Panc1 (cell line): ENCODE measurements around the gene ING2. TPM values are rescaled to one million over a fixed set of nuclear protein-coding genes. Genes with fewer than 3 reads are reported as not detected.

ENCODE experiments used
- ATAC-seq: fragments of 200-7000 bp; cut with Tn5 transposase; 2 replicates; pipeline ENCODE4 v1.9.1; 2020; ENCODE audit warnings: mild to moderate bottlenecking, moderate library complexity
- BruUV-seq: library from RNA; stranded (reverse); fragments of 400-500 nt; replicated peaks from 2 replicates; lab custom pipeline; 2021; lab: Mats Ljungman, UMichigan
- CTCF ChIA-PET: fragments of 300-600 bp; sonication (Branson Sonifier 250); formaldehyde crosslinking; loops from one replicate; lab custom pipeline; 2022; ENCODE audit warnings: antibody characterized with exemption; lab: Charles Lee
- POLR2A ChIA-PET: fragments of 300-600 bp; sonication (Branson Sonifier 250); formaldehyde crosslinking; loops from one replicate; lab custom pipeline; 2022; ENCODE audit warnings: antibody characterized with exemption; lab: Charles Lee
- DNase-seq: peaks from one replicate; pipeline ENCODE4 v3.0.0-alpha.2; 2010; ENCODE audit warnings: low read depth, low spot score
- H3K27ac ChIP-seq: 2 replicates; pipeline ENCODE4 v1.5.1; 2011; ENCODE audit warnings: mild to moderate bottlenecking, low read length, inconsistent platforms
- H3K27me3 ChIP-seq: fragments of 200-500 bp; sonication (Bioruptor generic); 2 replicates; pipeline ENCODE4 v1.6.0; 2014; ENCODE audit warnings: low read length, inconsistent platforms; ENCODE audit not compliant: control insufficient read depth, insufficient read depth
- H3K36me3 ChIP-seq: fragments of 200-500 bp; sonication (Bioruptor generic); 2 replicates; pipeline ENCODE4 v1.5.1; 2014; ENCODE audit warnings: inconsistent platforms, mild to moderate bottlenecking, low read length, moderate library complexity; ENCODE audit not compliant: control insufficient read depth, insufficient read depth
- H3K4me1 ChIP-seq: 2 replicates; pipeline ENCODE4 v1.5.1; 2011; ENCODE audit warnings: inconsistent platforms, mild to moderate bottlenecking, low read length, moderate library complexity; ENCODE audit not compliant: control insufficient read depth, insufficient read depth
- H3K4me3 ChIP-seq, 2 experiments: 2 replicates each; pipeline ENCODE4 v1.5.1; 2011 to 2012; ENCODE audit warnings: low read depth in 2 of 2, low read length in 2 of 2, mild to moderate bottlenecking in 2 of 2, inconsistent platforms in 1 of 2, moderate library complexity in 1 of 2
- H3K9me3 ChIP-seq: fragments of 200-500 bp; sonication (Bioruptor generic); 2 replicates; pipeline ENCODE4 v1.5.1; 2014; ENCODE audit warnings: low read depth, mild to moderate bottlenecking, inconsistent platforms, low read length, moderate library complexity; ENCODE audit not compliant: control insufficient read depth, insufficient read depth
- POLR2AphosphoS5 ChIP-seq: IDR thresholded peaks from 2 replicates; pipeline ENCODE4 v1.6.1; 2012; ENCODE audit warnings: mild to moderate bottlenecking, low read depth, low read length, moderate library complexity
- SIN3A ChIP-seq: IDR thresholded peaks from 2 replicates; pipeline ENCODE4 v1.6.1; 2012; ENCODE audit warnings: low read depth, mild to moderate bottlenecking, low read length, moderate library complexity, borderline replicate concordance; ENCODE audit not compliant: insufficient read depth
- TCF7L2 ChIP-seq: IDR thresholded peaks from 2 replicates; pipeline ENCODE4 v1.6.1; 2011; ENCODE audit warnings: mild to moderate bottlenecking, low read depth, low read length, inconsistent platforms
- in situ Hi-C: cut with HindIII; loops from 2 replicates; pipeline ENCODE4 v1.10.0; 2016; ENCODE audit warnings: low sequenced_read_pairs, low pct_unique_long_range_greater_than_20kb
- intact Hi-C: fragments of 100-400 bp; cut with micrococcal nuclease; formaldehyde crosslinking; loops from one replicate; pipeline ENCODE4 v1.10.0; 2022; ENCODE audit not compliant: unreplicated experiment
- total RNA-seq: library from RNA; stranded (reverse); gene quantifications from one replicate; pipeline ENCODE4 v1.2.1, GENCODE V29; 2021; ENCODE audit not compliant: unreplicated experiment
- TF ChIP-seq, protein P1 (sequence below): fragments of 450-650 bp; IDR thresholded peaks from 2 replicates; pipeline ENCODE4 v1.5.1; 2017; ENCODE audit warnings: mild to moderate bottlenecking
- TF ChIP-seq, protein P2 (sequence below), 2 experiments: IDR thresholded peaks; 2 replicates each; pipeline ENCODE4 v1.6.1; 2011 to 2012; ENCODE audit warnings: low read depth in 2 of 2, control low read depth in 1 of 2, low read length in 1 of 2, mild to moderate bottlenecking in 1 of 2, moderate library complexity in 1 of 2; ENCODE audit not compliant: insufficient read depth in 1 of 2

Gene ING2
- total RNA-seq, 1 experiment from 2014 or later, result 11.8 TPM

DNA sequence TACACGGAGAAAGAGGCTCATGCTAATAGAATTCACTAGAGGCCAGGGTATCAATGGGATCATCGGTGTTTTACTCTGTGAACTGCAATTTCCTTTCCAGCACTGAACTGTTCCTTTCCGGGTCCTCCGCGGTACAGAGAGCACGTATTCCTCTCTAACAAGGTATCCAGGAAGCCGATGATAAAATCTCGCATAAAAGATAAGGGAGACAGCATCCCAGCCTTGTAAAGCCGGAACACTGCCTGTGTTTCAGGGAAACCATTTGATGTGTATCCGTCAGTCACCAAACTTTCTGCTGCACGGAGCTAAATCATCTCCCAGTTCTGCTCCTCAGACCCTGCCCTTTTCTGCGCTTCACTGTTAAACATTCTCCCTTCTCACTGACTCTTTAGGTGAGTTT is 54.0 kb downstream of the ING2 start:
- intact Hi-C loops (no loop called here), in situ Hi-C loops (no loop called here)
- ChIA-PET POLR2A (no interaction called here), CTCF (no interaction called here)
- no peaks in the 10 kb centered on the region for H3K27me3 ChIP-seq
- H3K4me1 ChIP-seq, result no peaks in the 10 kb centered on the region
- no peak overlapping the region for H3K4me3 ChIP-seq
- H3K36me3 ChIP-seq, result no peaks in the 10 kb centered on the region
- no peak overlapping the region for H3K27ac ChIP-seq
- DNase-seq (no peak), ATAC-seq (no peak)
- TF ChIP-seq SIN3A (no peak), TCF7L2 (no peak), POLR2AphosphoS5 (no peak)
- TF ChIP-seq, protein P1, sequence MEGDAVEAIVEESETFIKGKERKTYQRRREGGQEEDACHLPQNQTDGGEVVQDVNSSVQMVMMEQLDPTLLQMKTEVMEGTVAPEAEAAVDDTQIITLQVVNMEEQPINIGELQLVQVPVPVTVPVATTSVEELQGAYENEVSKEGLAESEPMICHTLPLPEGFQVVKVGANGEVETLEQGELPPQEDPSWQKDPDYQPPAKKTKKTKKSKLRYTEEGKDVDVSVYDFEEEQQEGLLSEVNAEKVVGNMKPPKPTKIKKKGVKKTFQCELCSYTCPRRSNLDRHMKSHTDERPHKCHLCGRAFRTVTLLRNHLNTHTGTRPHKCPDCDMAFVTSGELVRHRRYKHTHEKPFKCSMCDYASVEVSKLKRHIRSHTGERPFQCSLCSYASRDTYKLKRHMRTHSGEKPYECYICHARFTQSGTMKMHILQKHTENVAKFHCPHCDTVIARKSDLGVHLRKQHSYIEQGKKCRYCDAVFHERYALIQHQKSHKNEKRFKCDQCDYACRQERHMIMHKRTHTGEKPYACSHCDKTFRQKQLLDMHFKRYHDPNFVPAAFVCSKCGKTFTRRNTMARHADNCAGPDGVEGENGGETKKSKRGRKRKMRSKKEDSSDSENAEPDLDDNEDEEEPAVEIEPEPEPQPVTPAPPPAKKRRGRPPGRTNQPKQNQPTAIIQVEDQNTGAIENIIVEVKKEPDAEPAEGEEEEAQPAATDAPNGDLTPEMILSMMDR, result no peak
- TF ChIP-seq, protein P2, sequence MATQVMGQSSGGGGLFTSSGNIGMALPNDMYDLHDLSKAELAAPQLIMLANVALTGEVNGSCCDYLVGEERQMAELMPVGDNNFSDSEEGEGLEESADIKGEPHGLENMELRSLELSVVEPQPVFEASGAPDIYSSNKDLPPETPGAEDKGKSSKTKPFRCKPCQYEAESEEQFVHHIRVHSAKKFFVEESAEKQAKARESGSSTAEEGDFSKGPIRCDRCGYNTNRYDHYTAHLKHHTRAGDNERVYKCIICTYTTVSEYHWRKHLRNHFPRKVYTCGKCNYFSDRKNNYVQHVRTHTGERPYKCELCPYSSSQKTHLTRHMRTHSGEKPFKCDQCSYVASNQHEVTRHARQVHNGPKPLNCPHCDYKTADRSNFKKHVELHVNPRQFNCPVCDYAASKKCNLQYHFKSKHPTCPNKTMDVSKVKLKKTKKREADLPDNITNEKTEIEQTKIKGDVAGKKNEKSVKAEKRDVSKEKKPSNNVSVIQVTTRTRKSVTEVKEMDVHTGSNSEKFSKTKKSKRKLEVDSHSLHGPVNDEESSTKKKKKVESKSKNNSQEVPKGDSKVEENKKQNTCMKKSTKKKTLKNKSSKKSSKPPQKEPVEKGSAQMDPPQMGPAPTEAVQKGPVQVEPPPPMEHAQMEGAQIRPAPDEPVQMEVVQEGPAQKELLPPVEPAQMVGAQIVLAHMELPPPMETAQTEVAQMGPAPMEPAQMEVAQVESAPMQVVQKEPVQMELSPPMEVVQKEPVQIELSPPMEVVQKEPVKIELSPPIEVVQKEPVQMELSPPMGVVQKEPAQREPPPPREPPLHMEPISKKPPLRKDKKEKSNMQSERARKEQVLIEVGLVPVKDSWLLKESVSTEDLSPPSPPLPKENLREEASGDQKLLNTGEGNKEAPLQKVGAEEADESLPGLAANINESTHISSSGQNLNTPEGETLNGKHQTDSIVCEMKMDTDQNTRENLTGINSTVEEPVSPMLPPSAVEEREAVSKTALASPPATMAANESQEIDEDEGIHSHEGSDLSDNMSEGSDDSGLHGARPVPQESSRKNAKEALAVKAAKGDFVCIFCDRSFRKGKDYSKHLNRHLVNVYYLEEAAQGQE (IDR thresholded peaks at IDR 0.05; ENCODE audit: insufficient read depth in 1 of 2, low read depth in 2 of 2, low read length in 1 of 2), result no peak
- no TSS peak for BruUV-seq
- H3K9me3 ChIP-seq, result no peaks in the 10 kb centered on the region

DNA sequence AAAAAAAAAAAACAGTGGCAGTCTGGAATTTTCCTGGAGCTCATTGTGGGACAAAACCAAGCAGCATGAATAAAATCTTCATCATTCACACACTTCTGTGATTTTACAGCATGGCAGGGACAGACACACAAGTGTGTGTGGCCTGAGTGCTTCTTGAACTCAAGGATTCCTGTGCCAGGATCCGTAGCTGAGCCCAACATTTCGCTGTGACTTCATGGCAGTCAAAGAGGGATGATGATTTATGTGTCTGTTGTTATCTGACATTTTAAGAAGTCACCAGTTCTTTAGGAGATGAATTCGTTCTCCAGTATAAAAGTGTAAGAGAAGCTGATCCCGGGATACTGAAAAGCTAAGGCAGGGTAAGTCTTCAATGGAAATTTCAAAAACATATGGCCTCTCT is 57.0 kb downstream of the ING2 start:
- in situ Hi-C loops, result no loop called here
- Histone ChIP-seq H3K36me3 (no peaks in the 10 kb centered on the region), H3K27ac (no peak overlapping the region), H3K4me1 (no peaks in the 10 kb centered on the region), H3K4me3 (no peak overlapping the region), H3K9me3 (no peaks in the 10 kb centered on the region), H3K27me3 (no peaks in the 10 kb centered on the region)
- CTCF ChIA-PET, result no interaction called here
- intact Hi-C loops, result no loop called here
- POLR2A ChIA-PET, result no interaction called here
- ATAC-seq (no peak), DNase-seq (no peak)
- no TSS peak for BruUV-seq
- TF ChIP-seq SIN3A, result no peak

Other genes with a start within 250 kb of the ING2 start
- not detected for gene CLDN22, start 184.8 kb upstream of the ING2 start, total RNA-seq
- not detected for gene CLDN24, start 182.6 kb upstream of the ING2 start, total RNA-seq
- gene CDKN2AIP, start 60.4 kb upstream of the ING2 start, total RNA-seq, result 21.1 TPM
- gene RWDD4, start 154.1 kb downstream of the ING2 start, total RNA-seq, result 27.4 TPM
- gene TRAPPC11, start 154.2 kb downstream of the ING2 start, total RNA-seq, result 21.1 TPM